OCI-LY3 (cell line): ENCODE results near the gene IFI35.
A peak's percentile ranks its signal among the peaks of the same experiment; 100 is the strongest.

Experiments used
- H2AFZ ChIP-seq: fragments of 200-600, 300-600 bp; shearing (Covaris generic); 2 replicates; pipeline ENCODE4 v1.6.0; 2014; ENCODE audit warnings: antibody characterized with exemption, low read depth, low read length
- H3K27ac ChIP-seq: fragments of 200-600, 300-600 bp; sonication (generic); 2 replicates; pipeline ENCODE4 v1.5.1; 2014; ENCODE audit warnings: mild to moderate bottlenecking, low read length, moderate library complexity, mixed read lengths
- H3K27me3 ChIP-seq: fragments of 200-600, 300-600 bp; sonication (generic); 2 replicates; pipeline ENCODE4 v1.6.1; 2014; ENCODE audit warnings: low read depth, low read length, mixed read lengths
- H3K36me3 ChIP-seq: fragments of 200-600, 300-600 bp; sonication (generic); replicated peaks from 2 replicates; pipeline ENCODE3; 2014; ENCODE audit warnings: low read depth, low read length, mixed read lengths
- H3K4me1 ChIP-seq: fragments of 300-600, 200-600 bp; sonication (generic); 2 replicates; pipeline ENCODE4 v1.6.1; 2014; ENCODE audit warnings: low read length, mixed read lengths
- H3K4me2 ChIP-seq: fragments of 200-600, 300-600 bp; sonication (generic); 2 replicates; pipeline ENCODE4 v1.6.1; 2014; ENCODE audit warnings: low read length, mixed read lengths
- H3K4me3 ChIP-seq: fragments of 300-600, 200-600 bp; sonication (generic); 2 replicates; pipeline ENCODE4 v1.5.1; 2014; ENCODE audit warnings: antibody characterized with exemption, mild to moderate bottlenecking, low read length, moderate library complexity
- H3K79me2 ChIP-seq: fragments of 300-600, 200-600 bp; shearing (Covaris generic); 2 replicates; pipeline ENCODE4 v1.6.1; 2014; ENCODE audit warnings: mild to moderate bottlenecking, low read length, mixed read lengths
- H3K9ac ChIP-seq: fragments of 300-600, 200-600 bp; shearing (Covaris generic); 2 replicates; pipeline ENCODE4 v1.6.0; 2014; ENCODE audit warnings: mild to moderate bottlenecking, low read length, moderate library complexity
- H3K9me3 ChIP-seq: fragments of 200-600, 300-600 bp; shearing (Covaris generic); 2 replicates; pipeline ENCODE4 v1.6.1; 2014; ENCODE audit warnings: low read length, mixed read lengths; ENCODE audit not compliant: insufficient read depth
- H4K20me1 ChIP-seq: fragments of 200-600, 300-600 bp; sonication (generic); 2 replicates; pipeline ENCODE4 v1.6.1; 2016; ENCODE audit warnings: low read length, mixed read lengths; ENCODE audit not compliant: insufficient read depth
- EZH2phosphoT487 ChIP-seq: fragments of 200-600 bp; shearing (Covaris generic); IDR thresholded peaks from 2 replicates; pipeline ENCODE4 v1.6.1; 2018; ENCODE audit warnings: antibody characterized with exemption, mixed run types, low read depth
- TF ChIP-seq, protein P1 (sequence below): fragments of 200-600, 300-600 bp; sonication (generic); IDR thresholded peaks from 2 replicates; pipeline ENCODE4 v1.5.1; 2014; ENCODE audit warnings: antibody characterized with exemption, low read length, low read depth

Gene IFI35

DNA sequence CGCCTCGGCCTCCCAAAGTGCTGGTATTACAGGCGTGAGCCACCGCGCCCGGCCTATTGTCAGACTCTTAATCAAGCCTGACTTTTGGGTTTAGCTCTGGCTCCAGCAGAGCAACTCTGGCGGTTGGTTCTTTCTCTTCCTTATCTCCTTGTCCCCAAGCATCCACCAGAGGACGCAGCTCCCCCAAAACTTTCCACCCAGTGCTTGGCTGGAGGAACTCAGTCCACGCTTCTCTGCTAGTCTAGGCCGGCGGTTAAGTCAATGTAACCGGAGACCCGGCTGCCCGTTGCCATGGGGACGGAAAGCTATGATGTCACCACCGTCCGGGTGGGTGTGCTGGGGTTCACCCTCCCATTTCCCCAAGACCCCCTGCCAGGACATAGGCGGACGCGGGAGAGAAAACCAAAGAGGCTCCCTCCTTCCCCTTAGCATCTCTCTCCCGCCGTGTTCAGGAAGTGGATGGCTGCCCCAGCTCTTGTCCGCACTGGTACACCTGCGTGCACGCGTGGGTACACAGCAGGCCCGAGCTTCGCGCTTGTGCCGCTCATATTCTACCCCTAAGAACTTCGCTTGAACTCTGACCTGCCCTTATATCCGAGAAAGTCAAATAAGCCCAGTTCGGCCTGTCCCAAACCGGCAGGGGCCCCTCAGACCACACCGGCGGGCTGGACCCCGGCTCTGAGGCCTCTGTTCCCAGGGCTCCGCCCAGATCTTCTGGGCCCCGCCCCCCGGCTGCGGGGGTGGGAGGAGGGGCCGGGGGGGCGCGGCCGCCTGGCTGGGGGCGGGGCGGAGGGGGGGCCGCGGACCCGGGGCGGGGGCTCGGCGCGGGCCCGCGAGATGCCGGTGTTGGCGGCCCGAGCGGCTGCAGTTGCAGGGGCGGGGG, 18.1 kb downstream of the IFI35 start, which contains the start of gene RND2:
Gene RND2 (plus strand): TSS at position 825 of the 883 bp plus-strand sequence. CDS start 117 bp downstream, outside the sequence.
- Histone ChIP-seq H4K20me1 (no peaks in the 10 kb centered on the region), H3K9ac (peak within 1 kb of the TSS; percentile 36), H3K27me3 (no peaks in the 10 kb centered on the region), H3K4me3 (peak within 1 kb of the TSS; percentile 78), H2AFZ (peak within 1 kb of the TSS; percentile 39), H3K4me1 (peaks cover 3% of the 10 kb centered on the region; the same call in 1 of the 2 replicates), H3K9me3 (no peaks in the 10 kb centered on the region), H3K27ac (no peak within 1 kb of the TSS), H3K79me2 (no peaks in the 10 kb centered on the region), H3K36me3 (no peaks in the 10 kb centered on the region), H3K4me2 (peak within 1 kb of the TSS; percentile 75)
- TF ChIP-seq, protein P1, sequence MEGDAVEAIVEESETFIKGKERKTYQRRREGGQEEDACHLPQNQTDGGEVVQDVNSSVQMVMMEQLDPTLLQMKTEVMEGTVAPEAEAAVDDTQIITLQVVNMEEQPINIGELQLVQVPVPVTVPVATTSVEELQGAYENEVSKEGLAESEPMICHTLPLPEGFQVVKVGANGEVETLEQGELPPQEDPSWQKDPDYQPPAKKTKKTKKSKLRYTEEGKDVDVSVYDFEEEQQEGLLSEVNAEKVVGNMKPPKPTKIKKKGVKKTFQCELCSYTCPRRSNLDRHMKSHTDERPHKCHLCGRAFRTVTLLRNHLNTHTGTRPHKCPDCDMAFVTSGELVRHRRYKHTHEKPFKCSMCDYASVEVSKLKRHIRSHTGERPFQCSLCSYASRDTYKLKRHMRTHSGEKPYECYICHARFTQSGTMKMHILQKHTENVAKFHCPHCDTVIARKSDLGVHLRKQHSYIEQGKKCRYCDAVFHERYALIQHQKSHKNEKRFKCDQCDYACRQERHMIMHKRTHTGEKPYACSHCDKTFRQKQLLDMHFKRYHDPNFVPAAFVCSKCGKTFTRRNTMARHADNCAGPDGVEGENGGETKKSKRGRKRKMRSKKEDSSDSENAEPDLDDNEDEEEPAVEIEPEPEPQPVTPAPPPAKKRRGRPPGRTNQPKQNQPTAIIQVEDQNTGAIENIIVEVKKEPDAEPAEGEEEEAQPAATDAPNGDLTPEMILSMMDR: peak; percentile 63
- TF ChIP-seq EZH2phosphoT487: no peak

DNA sequence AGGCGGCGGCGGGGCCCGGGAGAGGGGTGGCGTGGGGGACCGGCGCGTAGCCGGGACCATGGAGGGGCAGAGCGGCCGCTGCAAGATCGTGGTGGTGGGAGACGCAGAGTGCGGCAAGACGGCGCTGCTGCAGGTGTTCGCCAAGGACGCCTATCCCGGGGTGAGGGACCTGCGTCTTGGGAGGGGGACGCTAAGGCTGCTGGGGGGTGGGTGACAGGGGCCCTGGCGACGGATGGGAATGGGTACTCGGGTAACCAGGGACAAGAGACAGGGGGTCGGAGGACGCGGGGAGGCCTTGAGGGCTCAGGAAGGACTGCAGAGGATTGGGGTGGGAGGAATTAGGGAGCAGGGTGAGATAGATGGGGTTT, 18.7 kb downstream of the IFI35 start:
- Histone ChIP-seq H3K27ac (no peak overlapping the region), H4K20me1 (no peaks in the 10 kb centered on the region), H3K9me3 (no peaks in the 10 kb centered on the region), H3K36me3 (no peaks in the 10 kb centered on the region), H3K27me3 (no peaks in the 10 kb centered on the region), H3K79me2 (no peaks in the 10 kb centered on the region), H2AFZ (no peak overlapping the region), H3K9ac (no peak overlapping the region), H3K4me2 (no peak overlapping the region), H3K4me3 (no peak overlapping the region), H3K4me1 (peaks cover 3% of the 10 kb centered on the region; the same call in 1 of the 2 replicates)
- TF ChIP-seq EZH2phosphoT487: no peak
- TF ChIP-seq, protein P1: no peak

GRCh38 chr17:43025766-43026537, 19.4 kb downstream of the IFI35 start:
- H3K36me3 ChIP-seq: no peaks in the 10 kb centered on the region
- H3K9ac ChIP-seq: no peak overlapping the region
- no peaks in the 10 kb centered on the region for H3K9me3 ChIP-seq
- H4K20me1 ChIP-seq: no peaks in the 10 kb centered on the region
- no peak overlapping the region for H3K4me2 ChIP-seq
- TF ChIP-seq, protein P1: no peak
- H3K4me1 ChIP-seq: peaks cover 3% of the 10 kb centered on the region; the same call in 1 of the 2 replicates
- no peak overlapping the region for H3K27ac ChIP-seq
- H3K27me3 ChIP-seq: no peaks in the 10 kb centered on the region
- H2AFZ ChIP-seq: no peak overlapping the region
- no peaks in the 10 kb centered on the region for H3K79me2 ChIP-seq
- H3K4me3 ChIP-seq: no peak overlapping the region

GRCh38 chr17:43026595-43026994, 20.0 kb downstream of the IFI35 start:
- no peak overlapping the region for H3K4me2 ChIP-seq
- H4K20me1 ChIP-seq: no peaks in the 10 kb centered on the region
- no peaks in the 10 kb centered on the region for H3K27me3 ChIP-seq
- no peak overlapping the region for H3K4me3 ChIP-seq
- H3K4me1 ChIP-seq: no peaks in the 10 kb centered on the region
- H3K9me3 ChIP-seq: no peaks in the 10 kb centered on the region
- no peaks in the 10 kb centered on the region for H3K36me3 ChIP-seq
- no peak overlapping the region for H3K9ac ChIP-seq
- no peak overlapping the region for H3K27ac ChIP-seq
- no peak for TF ChIP-seq EZH2phosphoT487
- TF ChIP-seq, protein P1: no peak
- H2AFZ ChIP-seq: no peak overlapping the region
- H3K79me2 ChIP-seq: no peaks in the 10 kb centered on the region
